NCI-H146 treated with DMSO at 0.1 percent for 48 hours (cell line): ENCODE results near the gene NBPF3.
A peak's percentile ranks its signal among the peaks of the same experiment; 100 is the strongest.
"Not testable (repeated sequence)": the region's sequence is repeated elsewhere in the genome, so short reads cannot be mapped to it uniquely, and the experiment has no call there.

Experiments
- DNase-seq: peaks from one replicate; lab custom pipeline; 2025; ENCODE audit not compliant: unreplicated experiment; lab: John Stamatoyannopoulos, UW

The NBPF3 gene

GRCh38 chr1:21439721-21440629 lies at the start of gene NBPF3:
Gene NBPF3, plus strand, starts transcription at chr1:21440137. Its CDS starts 4,950 bp downstream, at chr1:21445087.
- peak; percentile 53 for DNase-seq

- no peak for DNase-seq
Observed at GRCh38 chr1:21391497-21391896, 48.4 kb upstream of the NBPF3 start.

- no peak for DNase-seq
Observed at GRCh38 chr1:21392587-21393263, 47.2 kb upstream of the NBPF3 start.

GRCh38 chr1:21396516-21396915 lies 43.4 kb upstream of the NBPF3 start:
- no peak for DNase-seq

GRCh38 chr1:21397813-21398188 lies 42.1 kb upstream of the NBPF3 start:
- DNase-seq, result peak; percentile 56

GRCh38 chr1:21401726-21402346 lies 38.1 kb upstream of the NBPF3 start:
- not testable (repeated sequence) for DNase-seq

GRCh38 chr1:21406659-21407058 lies 33.3 kb upstream of the NBPF3 start:
- DNase-seq, result no peak

- not testable (repeated sequence) for DNase-seq
Observed at GRCh38 chr1:21409897-21410296, 30.0 kb upstream of the NBPF3 start.

GRCh38 chr1:21414015-21414414 lies 25.9 kb upstream of the NBPF3 start:
- DNase-seq, result no peak

- not testable (repeated sequence) for DNase-seq
Observed at GRCh38 chr1:21420378-21420777, 19.6 kb upstream of the NBPF3 start.

- DNase-seq, result not testable (repeated sequence)
Observed at GRCh38 chr1:21421307-21421706, 18.6 kb upstream of the NBPF3 start.

- not testable (repeated sequence) for DNase-seq
Observed at GRCh38 chr1:21427798-21428480, 12.0 kb upstream of the NBPF3 start.

- not testable (repeated sequence) for DNase-seq
Observed at GRCh38 chr1:21428481-21429073, 11.4 kb upstream of the NBPF3 start.

GRCh38 chr1:21429210-21429609 lies 10.7 kb upstream of the NBPF3 start:
- not testable (repeated sequence) for DNase-seq

GRCh38 chr1:21430875-21431274 lies 9.1 kb upstream of the NBPF3 start:
- DNase-seq, result not testable (repeated sequence)

- DNase-seq, result no peak
Observed at GRCh38 chr1:21434394-21434793, 5.5 kb upstream of the NBPF3 start.

- no peak for DNase-seq
Observed at GRCh38 chr1:21435646-21436487, 4.1 kb upstream of the NBPF3 start.

- DNase-seq, result no peak
Observed at GRCh38 chr1:21436488-21437340, 3.2 kb upstream of the NBPF3 start.

- no peak for DNase-seq
Observed at GRCh38 chr1:21437341-21437640, 2.6 kb upstream of the NBPF3 start.
